Suprapubic skin (tissue), 3 donors: ENCODE data around the gene CDA.

ENCODE experiments used
- CTCF ChIP-seq, 2 donors: fragments of 200-600 bp in 1 of 2; fragments of 450-650 bp in 1 of 2; sonication (generic) in 1 of 2; IDR thresholded peaks; one replicate each; pipeline ENCODE4 v1.5.1; 2016 to 2019; ENCODE audit warnings: antibody characterized with exemption in 2 of 2, mild to moderate bottlenecking in 1 of 2, moderate library complexity in 1 of 2
- POLR2A ChIP-seq, 2 donors: fragments of 450-650 bp; IDR thresholded peaks; one replicate each; pipeline ENCODE4 v1.6.1; 2017; ENCODE audit warnings: antibody characterized with exemption in 2 of 2, mild to moderate bottlenecking in 2 of 2, moderate library complexity in 2 of 2

- TF ChIP-seq CTCF (IDR thresholded peaks at IDR 0.05) (no peak), POLR2A (IDR thresholded peaks at IDR 0.05) (no peak)
Observed at GRCh38 chr1:20645414-20645813, 56.5 kb downstream of the CDA start.
